Glutamatergic neuron (in vitro differentiated cells): ENCODE data around the gene SPEM3. TPM values are rescaled to one million over a fixed set of nuclear protein-coding genes. Genes with fewer than 3 reads are reported as not detected.

Experiments used
- DNase-seq: peaks from one replicate; pipeline ENCODE4 v3.0.0; 2022
- H3K27ac Mint-ChIP-seq: one replicate; pipeline ENCODE4 v1.8.0; 2020; ENCODE audit warnings: mild to moderate bottlenecking, mixed read lengths, inconsistent platforms; ENCODE audit not compliant: unreplicated experiment
- H3K27me3 Mint-ChIP-seq: one replicate; pipeline ENCODE4 v1.8.0; 2020; ENCODE audit warnings: mild to moderate bottlenecking, moderate library complexity, mixed read lengths, inconsistent platforms; ENCODE audit not compliant: unreplicated experiment
- H3K36me3 Mint-ChIP-seq: one replicate; pipeline ENCODE4 v1.8.0; 2020; ENCODE audit warnings: mild to moderate bottlenecking, mixed read lengths, inconsistent platforms; ENCODE audit not compliant: unreplicated experiment
- H3K4me1 Mint-ChIP-seq: one replicate; pipeline ENCODE4 v1.8.0; 2020; ENCODE audit warnings: mild to moderate bottlenecking, low read depth, mixed read lengths, inconsistent platforms; ENCODE audit not compliant: unreplicated experiment
- H3K4me3 Mint-ChIP-seq: one replicate; pipeline ENCODE4 v1.8.0; 2020; ENCODE audit warnings: mild to moderate bottlenecking, mixed read lengths, inconsistent platforms; ENCODE audit not compliant: unreplicated experiment
- H3K9me3 Mint-ChIP-seq: one replicate; pipeline ENCODE4 v1.8.0; 2020; ENCODE audit warnings: mild to moderate bottlenecking, moderate library complexity, mixed read lengths, inconsistent platforms; ENCODE audit not compliant: unreplicated experiment
- CTCF ChIP-seq: fragments of 200-600 bp; sonication (generic); IDR thresholded peaks from one replicate; pipeline ENCODE4 v1.5.0; 2021; ENCODE audit not compliant: partially characterized antibody, unreplicated experiment
- total RNA-seq: library from RNA; stranded (reverse); fragmentation: NEBNext Ultra II Directional; extraction: Animal tissue kit (Norgen Biotek cat#: 25700); gene quantifications from one replicate; pipeline ENCODE4 v1.2.1, GENCODE V29; 2021; ENCODE audit not compliant: unreplicated experiment

SPEM3 gene
- total RNA-seq, 1 donor from 2014 or later: not detected

GRCh38 chr17:7389924-7390910, 38.4 kb upstream of the SPEM3 start:
- H3K9me3 Mint-ChIP-seq: peaks cover 11% of the 10 kb centered on the region
- H3K27me3 Mint-ChIP-seq: peaks cover 12% of the 10 kb centered on the region
- H3K36me3 Mint-ChIP-seq: peaks cover 6% of the 10 kb centered on the region
- H3K27ac Mint-ChIP-seq: no peak overlapping the region
- H3K4me3 Mint-ChIP-seq: no peak overlapping the region
- TF ChIP-seq CTCF: no peak
- peaks cover 5% of the 10 kb centered on the region for H3K4me1 Mint-ChIP-seq
- DNase-seq: no peak

GRCh38 chr17:7391307-7391706, 37.4 kb upstream of the SPEM3 start:
- Mint-ChIP-seq H3K9me3 (peaks cover 11% of the 10 kb centered on the region), H3K4me3 (peak overlapping the region; percentile 15), H3K36me3 (peaks cover 6% of the 10 kb centered on the region), H3K4me1 (peaks cover 6% of the 10 kb centered on the region), H3K27me3 (peaks cover 9% of the 10 kb centered on the region), H3K27ac (no peak overlapping the region)
- no peak for DNase-seq
- TF ChIP-seq CTCF: no peak

GRCh38 chr17:7392696-7393612, 35.7 kb upstream of the SPEM3 start:
- TF ChIP-seq CTCF: no peak
- Mint-ChIP-seq H3K4me3 (peak overlapping the region; percentile 88), H3K27me3 (peaks cover 9% of the 10 kb centered on the region), H3K27ac (peak overlapping the region; percentile 76), H3K4me1 (peaks cover 6% of the 10 kb centered on the region), H3K9me3 (peaks cover 9% of the 10 kb centered on the region), H3K36me3 (peaks cover 6% of the 10 kb centered on the region)
- DNase-seq: peak; percentile 69

- Mint-ChIP-seq H3K4me1 (peaks cover 6% of the 10 kb centered on the region), H3K27me3 (peaks cover 9% of the 10 kb centered on the region), H3K27ac (peak overlapping the region; percentile 88), H3K4me3 (peak overlapping the region; percentile 90), H3K9me3 (peaks cover 9% of the 10 kb centered on the region), H3K36me3 (peaks cover 6% of the 10 kb centered on the region)
- TF ChIP-seq CTCF: peak; percentile 21
- peak; percentile 42 for DNase-seq
These were observed 34.8 kb upstream of the SPEM3 start for GRCh38 chr17:7393613-7394451.
